IMR-90 (cell line): ENCODE data around the gene SEMA3C.

Experiments used
- BHLHE40 ChIP-seq: fragments of 150-350 bp; IDR thresholded peaks from 2 replicates; pipeline ENCODE4 v1.6.1; 2016; ENCODE audit warnings: mild to moderate bottlenecking, low read depth, low read length
- CHD1 ChIP-seq: IDR thresholded peaks from 2 replicates; pipeline ENCODE4 v1.6.1; 2012; ENCODE audit warnings: low read depth, low read length, improper control_type of control experiment
- ELK1 ChIP-seq: fragments of 150-350 bp; IDR thresholded peaks from 2 replicates; pipeline ENCODE4 v1.6.1; 2016; ENCODE audit warnings: low read depth, mild to moderate bottlenecking, low read length, moderate library complexity, borderline replicate concordance
- FOS ChIP-seq: fragments of 150-350 bp; IDR thresholded peaks from 2 replicates; pipeline ENCODE4 v1.6.1; 2016; ENCODE audit warnings: low read depth, low read length
- MAZ ChIP-seq: IDR thresholded peaks from 2 replicates; pipeline ENCODE4 v1.6.1; 2012; ENCODE audit warnings: low read depth, mild to moderate bottlenecking, low read length, improper control_type of control experiment, moderate library complexity, borderline replicate concordance
- MXI1 ChIP-seq: IDR thresholded peaks from 2 replicates; pipeline ENCODE4 v1.6.1; 2012; ENCODE audit warnings: low read depth, mild to moderate bottlenecking, low read length, moderate library complexity, borderline replicate concordance
- NFE2L2 ChIP-seq: fragments of 150-350 bp; IDR thresholded peaks from 2 replicates; pipeline ENCODE4 v1.6.1; 2016; ENCODE audit warnings: low read depth, mild to moderate bottlenecking, low read length
- POLR2A ChIP-seq: IDR thresholded peaks from 2 replicates; pipeline ENCODE4 v1.6.1; 2012; ENCODE audit warnings: mild to moderate bottlenecking, low read depth, low read length
- RAD21 ChIP-seq: IDR thresholded peaks from 2 replicates; pipeline ENCODE4 v1.6.1; 2012; ENCODE audit warnings: low read length, improper control_type of control experiment
- RFX5 ChIP-seq: IDR thresholded peaks from 2 replicates; pipeline ENCODE4 v1.8.0; 2012; ENCODE audit warnings: low read depth, mild to moderate bottlenecking, low read length, moderate library complexity
- SMC3 ChIP-seq: fragments of 150-350 bp; IDR thresholded peaks from 2 replicates; pipeline ENCODE4 v1.6.1; 2016; ENCODE audit warnings: low read depth, mild to moderate bottlenecking, antibody characterized with exemption, low read length, moderate library complexity
- TF ChIP-seq, protein P1 (sequence below): conservative IDR thresholded peaks from 2 replicates; pipeline ENCODE4 v1.5.1; 2012; ENCODE audit warnings: mild to moderate bottlenecking, low read depth, low read length, improper control_type of control experiment
- TF ChIP-seq, protein P2 (sequence below): fragments of 150-350 bp; IDR thresholded peaks from 2 replicates; pipeline ENCODE4 v1.6.1; 2017; ENCODE audit warnings: mild to moderate bottlenecking, antibody characterized with exemption, low read length, low read depth

- TF ChIP-seq POLR2A (no peak), FOS (no peak), RAD21 (no peak), BHLHE40 (no peak), CHD1 (no peak), NFE2L2 (no peak), ELK1 (no peak), MAZ (no peak), MXI1 (no peak), SMC3 (no peak), RFX5 (no peak)
- TF ChIP-seq, protein P1, sequence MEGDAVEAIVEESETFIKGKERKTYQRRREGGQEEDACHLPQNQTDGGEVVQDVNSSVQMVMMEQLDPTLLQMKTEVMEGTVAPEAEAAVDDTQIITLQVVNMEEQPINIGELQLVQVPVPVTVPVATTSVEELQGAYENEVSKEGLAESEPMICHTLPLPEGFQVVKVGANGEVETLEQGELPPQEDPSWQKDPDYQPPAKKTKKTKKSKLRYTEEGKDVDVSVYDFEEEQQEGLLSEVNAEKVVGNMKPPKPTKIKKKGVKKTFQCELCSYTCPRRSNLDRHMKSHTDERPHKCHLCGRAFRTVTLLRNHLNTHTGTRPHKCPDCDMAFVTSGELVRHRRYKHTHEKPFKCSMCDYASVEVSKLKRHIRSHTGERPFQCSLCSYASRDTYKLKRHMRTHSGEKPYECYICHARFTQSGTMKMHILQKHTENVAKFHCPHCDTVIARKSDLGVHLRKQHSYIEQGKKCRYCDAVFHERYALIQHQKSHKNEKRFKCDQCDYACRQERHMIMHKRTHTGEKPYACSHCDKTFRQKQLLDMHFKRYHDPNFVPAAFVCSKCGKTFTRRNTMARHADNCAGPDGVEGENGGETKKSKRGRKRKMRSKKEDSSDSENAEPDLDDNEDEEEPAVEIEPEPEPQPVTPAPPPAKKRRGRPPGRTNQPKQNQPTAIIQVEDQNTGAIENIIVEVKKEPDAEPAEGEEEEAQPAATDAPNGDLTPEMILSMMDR, result no peak
- TF ChIP-seq, protein P2, sequence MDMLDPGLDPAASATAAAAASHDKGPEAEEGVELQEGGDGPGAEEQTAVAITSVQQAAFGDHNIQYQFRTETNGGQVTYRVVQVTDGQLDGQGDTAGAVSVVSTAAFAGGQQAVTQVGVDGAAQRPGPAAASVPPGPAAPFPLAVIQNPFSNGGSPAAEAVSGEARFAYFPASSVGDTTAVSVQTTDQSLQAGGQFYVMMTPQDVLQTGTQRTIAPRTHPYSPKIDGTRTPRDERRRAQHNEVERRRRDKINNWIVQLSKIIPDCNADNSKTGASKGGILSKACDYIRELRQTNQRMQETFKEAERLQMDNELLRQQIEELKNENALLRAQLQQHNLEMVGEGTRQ, result no peak
These were observed 184.8 kb downstream of the SEMA3C start for GRCh38 chr7:80734011-80734410.
